ENCODE measurements around the gene SLC38A3. TPM values are rescaled to one million over a fixed set of nuclear protein-coding genes. Genes with fewer than 3 reads are reported as not detected.

SLC38A3 gene
- total RNA-seq, 4 donors from 2014 or later, result 0.62 TPM; not detected in 3

DNA sequence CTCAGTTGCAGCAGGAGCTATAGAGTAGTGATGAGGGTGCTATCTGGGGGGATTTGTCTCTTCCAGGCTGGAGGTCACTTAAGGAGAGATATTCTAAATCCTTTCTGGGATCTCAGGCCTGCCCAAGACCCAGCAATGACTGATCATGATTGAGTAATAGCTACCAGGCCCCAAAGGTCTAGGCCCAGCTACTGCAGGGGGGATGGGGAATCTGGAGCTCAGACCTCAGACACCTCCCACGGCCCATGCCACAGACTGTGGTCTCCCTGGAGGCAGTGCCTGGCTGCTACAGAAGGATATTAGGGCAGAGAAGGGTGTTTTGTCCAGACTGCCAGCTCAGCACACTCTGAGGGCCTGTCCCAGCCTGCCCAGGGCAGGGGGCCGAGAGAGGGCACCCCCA, 6.9 kb downstream of the SLC38A3 start:
- intact Hi-C loops (cut with DNase I; ENCODE audit: low total_unique reads), result no loop called here
- WGBS, 2 donors, result 93 to 100% methylated on average over 1 to 2 of the region's 2 CpGs
- TF ChIP-seq POLR2A (IDR thresholded peaks at IDR 0.05) (no peak), CTCF (IDR thresholded peaks at IDR 0.05) (no peak)

GRCh38 chr3:50212502-50212901, 7.4 kb downstream of the SLC38A3 start:
- 88 to 89% methylated on average over 4 of the region's 4 CpGs for WGBS, 2 donors
- intact Hi-C loops (cut with DNase I; ENCODE audit: low total_unique reads), result no loop called here
- no peak for DNase-seq (ENCODE audit: low spot score in 2 of 2)
- no peak overlapping the region for H3K4me3 ChIP-seq (ENCODE audit: low read depth, poor library complexity, severe bottlenecking)
- TF ChIP-seq CTCF (IDR thresholded peaks at IDR 0.05) (no peak), POLR2A (IDR thresholded peaks at IDR 0.05) (no peak)

More for the DNA sequence above, 6.9 kb downstream of the SLC38A3 start:
- no peak overlapping the region for H3K4me3 ChIP-seq (ENCODE audit: low read depth, poor library complexity, severe bottlenecking)
- no peak for DNase-seq (ENCODE audit: low spot score in 2 of 2)

DNA sequence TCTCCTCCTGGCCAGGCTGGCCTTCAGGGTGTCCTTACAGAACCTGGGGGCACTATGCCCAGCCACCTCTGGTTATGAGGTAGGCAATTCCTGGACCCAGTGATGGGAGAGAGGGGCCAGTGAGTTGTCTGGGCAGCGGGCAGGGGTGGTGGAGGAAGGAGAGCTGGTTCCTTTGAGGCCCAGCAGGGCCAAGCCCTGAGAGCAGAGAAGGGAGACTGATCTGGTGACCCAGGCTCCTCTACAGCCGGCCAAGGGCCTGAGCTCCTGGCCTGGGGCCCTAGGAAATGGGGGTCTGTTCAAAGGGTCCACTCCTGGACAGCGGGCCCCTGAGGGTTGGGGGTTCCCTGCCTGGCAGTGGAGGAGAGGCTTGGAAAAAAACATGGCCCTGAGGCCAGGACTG, 7.9 kb downstream of the SLC38A3 start:
- WGBS, 2 donors, result 86 to 97% methylated on average over 3 of the region's 3 CpGs
- no peak overlapping the region for H3K4me3 ChIP-seq (ENCODE audit: low read depth, poor library complexity, severe bottlenecking)
- no peak for DNase-seq (ENCODE audit: low spot score in 2 of 2)
- intact Hi-C loops (cut with DNase I; ENCODE audit: low total_unique reads), result no loop called here
- no peak for TF ChIP-seq POLR2A (IDR thresholded peaks at IDR 0.05)
- no peak for TF ChIP-seq CTCF (IDR thresholded peaks at IDR 0.05)

DNA sequence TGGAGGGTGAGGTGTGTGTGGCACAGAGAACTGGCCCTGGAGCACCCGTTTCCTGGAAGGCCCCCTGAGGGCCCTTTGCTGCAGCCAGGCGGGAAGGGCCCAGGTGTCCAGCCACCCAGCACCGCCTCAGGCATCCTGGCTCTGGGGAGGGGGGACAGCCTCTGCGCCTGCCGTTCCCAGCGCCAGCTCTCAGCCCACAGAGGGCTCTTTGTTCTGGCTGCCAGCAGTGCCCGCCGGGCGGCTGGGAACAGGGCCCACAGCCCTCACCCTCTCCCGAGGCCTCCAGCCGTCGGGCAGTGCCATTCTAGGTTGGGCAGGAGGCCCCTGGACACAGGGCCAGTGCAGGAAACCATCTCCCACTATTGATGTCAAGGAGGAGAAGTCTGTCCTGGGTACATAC, 8.3 kb downstream of the SLC38A3 start:
- intact Hi-C loops (cut with DNase I; ENCODE audit: low total_unique reads), result no loop called here
- TF ChIP-seq CTCF (IDR thresholded peaks at IDR 0.05) (no peak), POLR2A (IDR thresholded peaks at IDR 0.05) (no peak)
- 62% methylated on average over 11 to 12 of the region's 12 CpGs for WGBS, 2 donors
- H3K4me3 ChIP-seq (ENCODE audit: low read depth, poor library complexity, severe bottlenecking), result no peak overlapping the region
- DNase-seq (ENCODE audit: low spot score in 2 of 2), result no peak

- intact Hi-C loops (cut with DNase I; ENCODE audit: low total_unique reads), result no loop called here
- H3K4me3 ChIP-seq (ENCODE audit: low read depth, poor library complexity, severe bottlenecking), result no peak overlapping the region
- 79 to 87% methylated on average over 8 to 10 of the region's 10 CpGs for WGBS, 2 donors
- no peak for DNase-seq (ENCODE audit: low spot score in 2 of 2)
- TF ChIP-seq POLR2A (IDR thresholded peaks at IDR 0.05) (no peak), CTCF (IDR thresholded peaks at IDR 0.05) (no peak)
These were observed 9.8 kb downstream of the SLC38A3 start for GRCh38 chr3:50214824-50215223.

- intact Hi-C loops (cut with DNase I; ENCODE audit: low total_unique reads), result no loop called here
- TF ChIP-seq POLR2A (IDR thresholded peaks at IDR 0.05), result no peak
- TF ChIP-seq CTCF (IDR thresholded peaks at IDR 0.05), result no peak
- 76 to 77% methylated on average over 9 of the region's 9 CpGs for WGBS, 2 donors
- H3K4me3 ChIP-seq (ENCODE audit: low read depth, poor library complexity, severe bottlenecking), result no peak overlapping the region
- no peak for DNase-seq (ENCODE audit: low spot score in 2 of 2)
These were observed 10.5 kb downstream of the SLC38A3 start for GRCh38 chr3:50215529-50215928.
